AG09319 (cell line): ENCODE data around the gene TAF1B.

Source experiments
- DNase-seq: peaks from one replicate; pipeline ENCODE4 v3.0.0-alpha.2; 2010; ENCODE audit warnings: low read depth; ENCODE audit errors: extremely low read depth
- TF ChIP-seq, protein P1 (sequence below): IDR thresholded peaks from 2 replicates; pipeline ENCODE4 v1.5.1; 2011; ENCODE audit warnings: low read depth, mild to moderate bottlenecking, inconsistent platforms, low read length, moderate library complexity

Gene TAF1B

DNA sequence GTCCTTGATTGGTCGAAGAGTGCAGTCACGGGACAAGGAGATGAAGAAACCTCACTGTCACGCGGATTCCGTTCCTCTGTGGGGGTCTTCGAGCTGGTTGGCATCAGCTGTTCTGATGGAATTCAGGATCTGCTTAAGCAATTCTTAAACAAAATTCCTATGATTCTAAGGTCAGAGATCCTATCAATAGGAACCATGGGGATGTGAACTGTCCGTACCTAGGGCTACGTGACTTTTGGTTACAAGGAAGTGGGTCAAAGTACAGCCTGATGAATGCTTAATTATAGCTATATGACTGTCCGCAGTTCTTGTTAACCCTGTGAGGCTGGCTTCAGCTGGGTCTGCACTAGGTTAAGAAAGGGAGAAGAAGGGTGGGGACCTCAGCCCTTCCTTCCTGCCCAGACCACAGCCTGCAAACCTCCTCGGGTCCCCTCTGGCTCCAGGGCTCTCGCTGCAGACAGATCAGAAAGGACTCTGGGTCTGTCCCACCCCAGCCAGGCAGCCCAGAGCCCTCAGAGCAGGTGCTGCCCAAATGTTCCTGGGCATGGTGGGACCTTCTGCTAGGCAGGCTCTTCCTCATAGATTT is 44.2 kb upstream of the TAF1B start:
- DNase-seq: no peak
- TF ChIP-seq, protein P1, sequence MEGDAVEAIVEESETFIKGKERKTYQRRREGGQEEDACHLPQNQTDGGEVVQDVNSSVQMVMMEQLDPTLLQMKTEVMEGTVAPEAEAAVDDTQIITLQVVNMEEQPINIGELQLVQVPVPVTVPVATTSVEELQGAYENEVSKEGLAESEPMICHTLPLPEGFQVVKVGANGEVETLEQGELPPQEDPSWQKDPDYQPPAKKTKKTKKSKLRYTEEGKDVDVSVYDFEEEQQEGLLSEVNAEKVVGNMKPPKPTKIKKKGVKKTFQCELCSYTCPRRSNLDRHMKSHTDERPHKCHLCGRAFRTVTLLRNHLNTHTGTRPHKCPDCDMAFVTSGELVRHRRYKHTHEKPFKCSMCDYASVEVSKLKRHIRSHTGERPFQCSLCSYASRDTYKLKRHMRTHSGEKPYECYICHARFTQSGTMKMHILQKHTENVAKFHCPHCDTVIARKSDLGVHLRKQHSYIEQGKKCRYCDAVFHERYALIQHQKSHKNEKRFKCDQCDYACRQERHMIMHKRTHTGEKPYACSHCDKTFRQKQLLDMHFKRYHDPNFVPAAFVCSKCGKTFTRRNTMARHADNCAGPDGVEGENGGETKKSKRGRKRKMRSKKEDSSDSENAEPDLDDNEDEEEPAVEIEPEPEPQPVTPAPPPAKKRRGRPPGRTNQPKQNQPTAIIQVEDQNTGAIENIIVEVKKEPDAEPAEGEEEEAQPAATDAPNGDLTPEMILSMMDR: no peak

DNA sequence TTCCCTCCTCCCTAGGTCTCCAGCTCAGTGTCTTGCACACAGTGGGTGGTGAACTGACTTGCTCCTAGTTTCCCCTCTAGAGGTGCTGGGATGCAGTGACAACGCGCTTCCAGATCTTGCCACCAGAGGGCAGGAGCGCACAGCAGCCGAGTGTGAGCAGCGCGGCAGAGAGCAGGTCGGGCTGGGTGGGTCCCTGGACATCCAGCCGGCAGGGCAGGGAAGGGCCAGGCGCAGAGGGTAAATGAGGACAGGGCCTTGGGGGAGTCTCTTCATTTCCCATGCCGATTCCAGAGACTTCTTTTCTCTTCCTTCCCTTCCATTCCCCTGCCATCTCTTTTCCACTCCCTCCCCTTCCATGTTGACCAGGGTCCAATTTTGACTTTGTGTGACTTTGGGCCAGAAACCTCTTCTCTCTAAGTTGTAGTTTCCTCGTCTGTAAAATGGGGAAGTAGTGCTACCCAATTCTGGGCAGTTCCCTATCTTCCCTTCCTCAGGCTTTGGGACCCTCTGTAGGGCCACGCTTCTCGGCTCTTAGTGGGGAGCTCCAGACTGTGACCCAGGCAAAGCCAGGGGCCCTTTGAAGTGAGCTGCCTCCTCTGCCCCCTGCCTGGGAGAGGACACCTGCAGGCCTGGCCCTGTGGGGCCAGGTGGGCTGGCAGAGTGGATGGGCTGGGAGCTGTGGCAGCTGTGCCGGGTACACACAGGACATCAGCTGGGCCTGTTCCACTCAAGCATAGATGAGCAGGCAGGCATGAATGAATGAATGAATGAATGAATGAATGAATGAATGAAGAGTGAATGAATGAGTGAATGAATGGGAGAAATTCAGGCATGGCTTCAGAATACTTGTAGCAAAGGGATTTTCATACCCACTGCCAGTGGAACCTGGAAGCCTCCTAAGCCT is 43.3 kb upstream of the TAF1B start:
- DNase-seq: peak; percentile 47
- TF ChIP-seq, protein P1: peak; percentile 99

DNA sequence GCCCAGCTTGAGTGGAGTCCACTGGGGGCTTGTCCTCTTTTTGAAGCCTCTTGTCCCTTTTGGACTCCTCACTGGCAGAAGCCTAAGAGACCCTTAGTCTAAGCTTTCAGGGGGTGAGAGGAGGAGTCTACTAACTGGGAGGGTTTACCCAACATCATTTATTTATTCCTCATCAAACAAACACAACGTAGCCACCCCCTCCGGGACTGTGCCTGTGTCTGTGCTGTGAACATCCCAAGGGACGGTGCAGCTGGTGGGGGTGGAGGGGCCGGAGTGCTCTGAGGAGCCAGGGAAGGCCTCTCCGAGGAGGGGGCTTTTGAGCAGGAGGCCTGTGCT is 42.7 kb upstream of the TAF1B start:
- no peak for DNase-seq
- TF ChIP-seq, protein P1: no peak

DNA sequence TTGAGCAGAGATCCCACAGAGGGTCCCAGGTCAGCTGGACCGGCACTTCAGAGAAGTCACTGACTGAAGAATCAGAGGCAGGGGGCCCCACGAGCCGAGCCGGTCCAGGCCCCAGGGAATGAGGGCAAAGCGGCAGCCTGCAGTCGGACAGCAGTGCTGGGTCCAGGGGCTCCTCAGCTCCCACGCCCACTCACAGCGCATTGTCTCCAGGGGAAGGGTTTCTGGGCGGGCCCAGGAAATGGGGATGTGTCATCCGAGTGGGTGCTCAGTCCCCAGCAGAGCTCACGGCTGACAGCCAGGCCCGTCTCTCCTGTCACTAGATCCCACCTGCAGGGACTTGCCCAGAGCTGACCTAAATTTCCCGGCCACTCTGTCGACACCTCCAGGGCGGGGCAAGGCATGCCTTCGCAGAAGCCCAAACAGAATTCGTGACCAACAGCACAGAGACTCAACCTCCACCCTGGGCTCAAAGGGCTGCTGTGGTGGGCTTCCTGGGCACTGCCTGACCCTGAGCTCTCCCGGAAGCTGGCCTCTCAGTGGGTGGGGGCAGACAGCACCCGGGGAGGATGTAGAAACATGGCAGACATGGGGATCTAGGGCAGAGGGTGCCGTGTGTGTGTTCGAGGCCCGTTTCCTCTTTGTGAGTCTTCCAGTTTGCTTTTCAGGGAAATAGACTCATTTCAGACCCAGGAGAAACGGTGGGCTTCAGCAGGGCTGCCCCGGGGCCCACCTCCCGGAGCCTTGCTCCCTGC is 42.1 kb upstream of the TAF1B start:
- TF ChIP-seq, protein P1: no peak
- DNase-seq: no peak

DNA sequence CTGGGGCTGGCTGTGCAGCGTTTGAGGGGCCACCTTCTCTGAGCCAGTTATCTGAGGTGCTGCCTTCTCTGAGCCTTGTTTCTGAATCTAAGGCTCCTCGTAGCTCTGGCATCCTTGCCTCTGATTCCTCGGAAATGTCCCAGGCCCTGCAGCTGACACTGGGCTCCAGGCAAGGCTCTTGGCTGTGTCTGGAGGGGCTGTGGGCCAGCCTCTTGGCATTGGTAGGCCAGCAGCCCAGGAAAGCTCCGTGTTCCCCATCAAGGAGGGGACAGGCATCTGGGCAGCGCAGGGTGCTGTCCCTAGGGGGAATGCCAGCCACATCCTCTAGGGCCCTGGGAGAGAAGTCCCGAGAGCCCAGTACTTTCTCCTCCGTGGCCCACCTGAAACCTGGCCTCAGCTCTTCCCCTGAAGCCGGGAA is 40.7 kb upstream of the TAF1B start:
- TF ChIP-seq, protein P1: no peak

DNA sequence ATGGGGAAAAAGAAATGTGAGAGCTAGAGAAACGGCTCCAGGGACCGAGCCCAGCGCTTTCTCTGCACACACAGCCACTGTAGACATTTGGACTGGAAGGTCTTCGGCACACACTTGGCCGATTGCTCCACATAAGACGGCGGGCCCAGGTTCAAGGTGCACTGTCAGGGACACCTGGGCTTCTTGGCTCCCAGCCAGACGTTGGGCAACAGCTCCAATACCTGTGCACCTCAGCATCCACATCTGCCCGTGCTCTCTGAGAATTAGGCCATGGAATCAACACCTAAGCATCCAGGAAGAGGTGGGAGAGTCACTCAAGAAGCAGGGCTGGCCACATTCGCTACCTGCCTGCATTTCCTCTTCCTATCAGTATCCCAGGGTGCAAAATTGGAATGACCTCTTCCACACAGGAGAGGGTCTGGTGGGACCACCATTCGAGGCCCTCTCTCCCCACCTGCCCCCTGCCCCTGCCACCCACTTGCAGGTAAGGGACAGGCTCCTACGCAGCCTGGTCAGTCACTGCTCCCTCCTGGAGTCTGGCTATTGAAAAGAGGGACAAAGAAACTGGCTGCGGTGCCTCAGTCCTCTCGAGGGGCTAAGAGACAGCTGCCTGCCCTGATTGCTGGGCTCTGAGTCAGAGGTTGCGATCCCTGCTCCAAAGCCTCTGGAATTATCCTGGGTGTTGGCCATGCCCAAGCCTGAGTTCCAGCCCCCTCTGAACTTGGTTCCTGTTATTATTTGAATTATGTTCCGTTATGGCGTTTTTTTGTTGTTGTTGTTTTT is 40.1 kb upstream of the TAF1B start:
- no peak for DNase-seq
- TF ChIP-seq, protein P1: no peak

More for the DNA sequence above, 40.7 kb upstream of the TAF1B start:
- no peak for DNase-seq
